NCI-H446 (cell line): ENCODE measurements around the gene ZSCAN10.
A peak's percentile ranks its signal among the peaks of the same experiment; 100 is the strongest.
"Not testable (repeated sequence)": the region's sequence is repeated elsewhere in the genome, so short reads cannot be mapped to it uniquely, and the experiment has no call there.

Experiments
- DNase-seq, 2 experiments: peaks; one replicate each; lab custom pipeline; 2025; lab: John Stamatoyannopoulos, UW

The ZSCAN10 gene

GRCh38 chr16:3098459-3099394 is at the start of gene ZSCAN10:
Gene ZSCAN10 (minus strand): TSS chr16:3099294. CDS start chr16:3092937, 6,357 bp downstream.
- no peak for DNase-seq

- DNase-seq, result no peak
Observed at GRCh38 chr16:3148256-3149192, 49.4 kb upstream of the ZSCAN10 start.

- DNase-seq, result no peak
Observed at GRCh38 chr16:3147757-3148104, 48.6 kb upstream of the ZSCAN10 start.

DNA sequence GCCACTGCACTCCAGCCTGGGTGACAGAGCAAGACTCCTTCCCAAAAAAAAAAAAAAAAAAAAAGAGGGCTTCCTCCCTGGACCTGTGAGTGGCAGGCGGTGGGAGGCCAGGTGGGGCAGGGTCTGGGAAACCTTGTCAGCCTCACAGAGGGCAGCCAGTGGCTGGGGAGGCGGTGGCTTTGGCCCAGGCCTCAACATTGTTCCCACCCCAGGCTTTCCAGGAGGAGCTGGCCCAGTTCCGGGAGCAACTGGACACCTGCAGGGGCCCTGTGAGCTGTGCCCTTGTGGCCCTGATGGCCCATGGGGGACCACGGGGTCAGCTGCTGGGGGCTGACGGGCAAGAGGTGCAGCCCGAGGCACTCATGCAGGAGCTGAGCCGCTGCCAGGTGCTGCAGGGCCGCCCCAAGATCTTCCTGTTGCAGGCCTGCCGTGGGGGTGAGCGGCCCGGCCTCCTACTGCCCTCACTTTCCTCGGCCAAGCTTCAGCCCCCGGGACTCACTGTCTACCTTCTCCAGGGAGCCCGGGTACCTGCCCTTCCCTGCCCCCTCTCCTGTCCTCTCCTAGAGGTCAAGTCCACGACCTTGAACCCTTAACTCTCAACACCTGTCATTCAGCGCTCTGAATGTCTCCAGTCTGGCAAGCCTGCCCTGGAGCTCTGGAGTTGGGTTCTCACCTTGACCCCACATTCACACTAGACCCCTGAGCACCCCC is 48.1 kb upstream of the ZSCAN10 start:
- no peak for DNase-seq

- DNase-seq, result no peak
Observed at GRCh38 chr16:3145660-3146059, 46.6 kb upstream of the ZSCAN10 start.

- no peak for DNase-seq
Observed at GRCh38 chr16:3145151-3145550, 46.1 kb upstream of the ZSCAN10 start.

DNA sequence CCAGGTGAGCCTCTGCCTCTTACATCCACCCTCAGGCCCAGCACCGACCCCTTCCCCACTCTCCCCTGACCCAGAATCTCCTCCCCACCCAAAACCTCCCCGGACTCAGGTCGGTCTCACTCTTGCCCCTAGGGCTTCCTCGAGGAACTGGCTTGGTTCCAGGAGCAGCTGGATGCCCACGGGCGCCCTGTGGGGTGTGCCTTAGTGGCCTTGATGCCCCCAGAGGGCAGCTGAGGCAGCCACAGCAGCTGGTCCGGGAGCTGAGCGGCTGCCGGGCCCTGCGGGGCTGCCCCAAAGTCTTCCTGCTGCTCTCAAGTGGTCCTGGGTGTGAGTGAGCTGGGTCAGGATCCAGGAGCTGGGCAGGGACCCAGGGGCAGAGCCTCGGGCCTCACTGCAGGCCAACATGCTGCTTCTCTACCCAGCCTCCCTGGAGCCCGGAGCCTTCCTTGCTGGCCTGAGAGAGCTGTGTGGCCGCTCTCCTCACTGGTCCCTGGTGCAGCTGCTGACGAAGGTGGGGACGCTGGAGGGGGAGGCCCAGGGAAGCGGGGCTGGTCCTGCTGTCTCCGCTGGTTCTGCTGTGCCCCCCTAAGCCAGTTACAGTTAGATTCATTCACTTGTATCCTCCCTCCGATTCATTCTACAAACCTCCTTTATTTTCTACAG is 45.4 kb upstream of the ZSCAN10 start:
- DNase-seq, result no peak

DNA sequence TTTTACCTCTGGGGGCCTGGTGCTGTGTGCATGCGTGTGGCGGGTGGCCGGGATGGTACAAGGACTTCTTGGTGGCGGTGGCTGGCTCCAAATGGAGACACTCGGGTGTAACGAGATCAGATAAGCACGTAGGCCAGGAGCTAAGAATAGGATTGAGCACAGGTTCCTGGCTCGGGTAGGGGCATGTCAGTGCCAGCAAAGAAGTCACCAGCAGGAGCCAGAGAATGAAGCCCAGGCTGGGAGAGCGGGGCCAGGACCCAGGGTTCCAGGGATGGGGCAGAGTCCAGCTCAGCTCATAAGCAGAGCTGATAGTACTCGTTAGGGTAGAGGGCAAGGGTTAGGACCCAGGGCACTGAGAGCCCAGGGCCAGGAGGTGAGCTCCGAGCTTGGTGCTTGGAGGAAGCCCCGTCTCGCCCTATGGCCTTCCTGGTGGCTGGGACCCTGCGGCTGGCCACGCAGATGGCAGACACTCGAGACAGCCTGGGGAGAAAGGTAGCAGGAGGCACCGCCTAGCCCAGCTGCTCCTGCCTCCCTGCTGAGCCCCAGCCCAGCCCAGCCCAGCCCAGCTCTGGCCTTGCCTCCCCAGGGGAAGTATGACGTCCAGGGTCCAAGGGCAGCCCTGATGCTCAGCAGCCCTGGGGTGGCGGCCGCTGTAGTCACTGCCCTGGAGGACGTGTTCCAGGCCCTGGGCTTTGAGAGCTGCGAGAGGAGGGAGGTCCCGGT is 44.7 kb upstream of the ZSCAN10 start:
- DNase-seq, result no peak

- no peak for DNase-seq
Observed at GRCh38 chr16:3143189-3143588, 44.1 kb upstream of the ZSCAN10 start.

DNA sequence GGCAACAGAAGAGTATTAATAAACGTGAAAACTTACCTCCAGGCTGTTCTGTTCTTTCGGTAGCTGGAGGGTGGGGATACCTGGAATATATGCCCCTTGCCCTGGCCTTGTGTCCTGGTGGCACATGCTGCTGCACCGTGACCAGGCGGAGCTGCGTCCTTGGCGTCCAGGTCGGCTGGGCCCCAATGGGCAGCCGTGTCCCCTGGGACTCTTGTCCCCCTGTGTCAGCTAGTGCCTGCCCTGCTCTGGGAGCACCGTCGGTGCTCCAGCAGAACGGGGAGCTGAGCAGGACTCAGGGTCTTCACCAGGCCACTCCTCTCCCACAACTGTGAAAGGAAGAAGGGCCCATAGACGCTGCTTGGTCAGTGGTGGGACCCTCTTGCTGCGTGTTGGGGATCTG is 43.7 kb upstream of the ZSCAN10 start:
- DNase-seq, result no peak

GRCh38 chr16:3142327-3142726 is 43.2 kb upstream of the ZSCAN10 start:
- no peak for DNase-seq

DNA sequence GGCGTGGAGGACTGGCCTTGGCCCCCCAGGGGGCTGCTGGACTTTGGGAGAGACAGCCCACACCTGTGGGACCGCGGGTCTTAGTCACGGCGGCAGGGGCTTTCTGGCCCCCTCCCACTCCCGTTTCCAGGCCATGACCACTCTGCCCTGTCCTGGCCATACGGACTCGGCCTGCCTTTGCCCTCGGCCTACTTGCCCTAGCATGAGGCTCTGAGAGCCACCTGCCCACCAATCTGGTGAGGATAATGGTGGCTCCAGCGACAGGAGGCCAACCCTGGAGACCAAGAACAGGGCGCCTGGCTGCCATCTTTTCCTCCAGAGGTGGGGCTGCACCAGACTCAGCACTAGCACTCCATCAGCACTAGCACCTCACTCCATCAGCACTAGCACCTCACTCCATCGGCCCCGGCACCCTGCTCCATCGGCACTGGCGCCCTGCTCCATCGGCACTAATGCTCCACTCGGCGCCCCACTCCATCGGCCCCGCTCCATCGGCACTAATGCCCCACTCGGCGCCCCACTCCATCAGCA is 42.8 kb upstream of the ZSCAN10 start:
- no peak for DNase-seq

DNA sequence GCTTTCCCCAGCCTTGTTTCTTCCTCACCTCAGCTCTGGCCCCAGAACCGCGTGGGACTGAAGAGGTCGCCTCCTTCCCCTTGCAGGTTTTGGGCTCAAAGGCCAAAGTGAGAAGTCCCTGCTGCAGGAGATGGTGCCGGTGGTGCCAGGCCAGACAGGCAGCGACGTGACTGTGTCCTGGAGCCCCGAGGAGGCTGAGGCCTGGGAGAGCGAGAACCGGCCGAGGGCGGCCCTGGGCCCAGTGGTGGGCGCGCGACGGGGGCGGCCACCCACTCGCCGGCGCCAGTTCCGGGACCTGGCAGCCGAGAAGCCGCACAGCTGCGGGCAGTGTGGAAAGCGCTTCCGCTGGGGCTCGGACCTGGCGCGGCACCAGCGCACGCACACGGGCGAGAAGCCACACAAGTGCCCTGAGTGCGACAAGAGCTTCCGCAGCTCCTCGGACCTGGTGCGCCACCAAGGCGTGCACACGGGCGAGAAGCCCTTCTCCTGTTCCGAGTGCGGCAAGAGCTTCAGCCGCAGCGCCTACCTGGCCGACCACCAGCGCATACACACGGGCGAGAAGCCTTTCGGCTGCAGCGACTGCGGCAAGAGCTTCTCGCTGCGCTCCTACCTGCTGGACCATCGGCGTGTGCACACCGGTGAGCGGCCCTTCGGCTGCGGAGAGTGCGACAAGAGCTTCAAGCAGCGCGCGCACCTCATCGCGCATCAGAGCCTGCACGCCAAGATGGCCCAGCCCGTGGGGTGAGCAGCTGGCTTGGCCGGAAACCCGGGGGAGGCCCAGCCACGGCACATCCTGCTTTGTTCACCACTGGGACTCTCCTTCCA is 41.7 kb upstream of the ZSCAN10 start:
- no peak for DNase-seq

DNA sequence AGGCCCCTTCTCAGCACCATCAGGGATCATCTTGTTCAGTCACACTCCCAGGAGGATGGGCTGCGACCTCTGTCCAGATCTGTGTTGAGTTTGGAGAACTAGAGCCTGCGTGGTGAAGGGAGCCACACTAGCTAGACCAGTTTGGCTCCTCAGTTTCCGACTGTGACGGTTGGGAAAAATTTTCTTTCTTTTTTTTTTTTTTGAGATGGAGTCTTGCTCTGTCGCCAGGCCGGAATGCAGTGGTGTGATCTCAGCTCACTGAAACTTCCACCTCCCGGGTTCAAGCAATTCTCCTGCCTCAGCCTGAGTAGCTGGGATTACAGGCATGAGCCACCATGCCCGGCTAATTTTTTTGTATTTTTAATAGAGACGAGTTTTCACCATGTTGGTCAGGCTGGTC is 40.5 kb upstream of the ZSCAN10 start:
- DNase-seq, result not testable (repeated sequence)

DNA sequence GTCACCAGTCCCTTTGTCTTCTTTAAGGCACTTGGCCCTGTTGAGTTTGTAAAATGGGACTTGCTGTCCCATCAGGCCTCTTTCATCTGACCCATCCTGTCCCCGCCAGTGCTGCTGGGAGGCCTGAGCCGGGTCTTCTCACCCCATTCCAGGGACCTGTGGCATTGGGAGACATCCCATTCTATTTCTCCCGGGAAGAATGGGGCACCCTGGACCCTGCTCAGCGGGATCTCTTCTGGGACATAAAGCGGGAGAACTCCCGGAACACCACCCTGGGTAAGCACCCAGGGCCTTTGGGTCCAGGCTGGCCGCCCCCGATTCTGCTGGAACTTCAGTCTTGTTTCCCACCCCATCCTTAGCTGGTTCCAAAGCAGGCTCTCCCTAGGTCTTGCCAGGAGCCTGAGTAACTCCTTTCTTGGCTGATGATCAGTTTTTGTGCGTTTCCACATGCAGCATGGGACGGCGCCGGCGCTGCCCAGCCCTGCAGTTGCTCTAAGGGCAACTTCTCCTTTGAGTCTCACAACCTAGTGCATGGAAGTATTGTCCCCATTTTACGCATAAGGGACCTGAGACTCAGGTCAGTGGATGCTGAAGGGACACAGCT is 39.8 kb upstream of the ZSCAN10 start:
- DNase-seq, result no peak

DNA sequence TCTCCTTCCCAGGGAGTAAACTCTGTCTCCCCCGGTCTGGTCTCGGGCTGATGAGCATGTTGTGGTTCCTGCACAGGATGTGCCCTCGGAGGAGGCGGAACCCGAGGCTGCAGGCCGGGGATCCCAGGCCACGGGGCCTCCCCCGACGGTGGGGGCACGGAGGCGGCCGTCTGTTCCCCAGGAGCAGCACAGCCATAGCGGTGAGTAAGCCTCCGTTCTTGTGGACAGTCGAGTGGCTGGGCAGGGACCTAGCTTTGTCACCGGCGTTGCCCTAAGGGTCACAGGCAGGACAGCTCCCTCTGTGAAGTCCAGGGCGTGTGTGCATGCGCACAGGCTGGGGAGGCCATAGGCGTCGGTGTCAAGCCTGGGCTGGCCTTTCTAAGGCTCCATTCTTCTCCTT is 39.2 kb upstream of the ZSCAN10 start:
- DNase-seq, result no peak

GRCh38 chr16:3137267-3137666 is 38.2 kb upstream of the ZSCAN10 start:
- DNase-seq, result no peak

DNA sequence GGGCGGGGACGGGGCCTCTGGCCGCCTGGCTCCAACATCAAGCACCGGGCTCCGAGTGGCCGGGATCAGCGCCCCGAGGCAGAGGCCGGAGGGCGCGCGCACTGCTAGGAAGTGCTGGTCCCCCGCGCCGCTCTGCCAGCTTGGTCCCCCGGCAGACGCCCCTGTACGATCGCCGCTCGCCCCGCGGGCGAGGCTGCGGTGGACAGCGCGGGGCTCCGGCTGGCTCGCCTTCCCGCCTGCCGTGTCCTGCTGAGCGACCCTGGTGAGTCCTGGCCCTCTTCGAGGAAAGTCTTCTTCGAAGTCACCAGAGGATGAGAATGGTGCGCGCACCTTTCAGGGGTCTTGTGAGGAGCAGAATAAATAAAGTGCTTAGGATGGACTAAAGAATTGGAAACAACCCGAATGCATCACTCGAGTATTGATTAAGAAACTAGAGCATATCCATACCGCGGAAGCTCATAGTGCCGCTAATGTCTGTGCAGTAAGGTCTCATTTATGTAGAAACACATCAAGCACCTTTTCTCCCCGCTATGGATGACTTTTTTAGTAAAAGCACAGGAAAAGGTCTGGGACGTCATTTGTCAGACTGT is 36.1 kb upstream of the ZSCAN10 start:
- DNase-seq, result peak in 1 of 2 experiments; percentile 42
